ENCODE data around the gene PRR5L.

DNA sequence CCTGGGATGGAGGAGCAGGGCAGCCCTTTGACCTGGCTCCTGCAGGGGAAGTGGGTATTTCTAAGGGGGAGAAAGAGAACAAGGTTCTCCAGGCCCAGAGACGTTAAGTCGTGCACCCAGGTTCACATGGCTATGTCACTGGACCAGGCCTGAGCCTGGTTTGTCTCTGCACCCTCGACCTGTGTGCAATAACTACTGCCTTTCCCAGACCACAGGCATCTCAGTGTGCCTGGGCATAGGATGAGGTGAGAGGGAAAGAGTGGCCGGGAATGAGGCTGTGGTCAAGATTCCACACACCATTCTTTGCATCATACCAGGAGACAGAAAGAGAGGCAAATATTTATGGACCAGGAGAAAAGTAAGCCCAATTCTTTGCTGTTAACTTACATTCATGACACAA is 66.8 kb downstream of the PRR5L start:
- TF ChIP-seq CTCF (IDR thresholded peaks at IDR 0.05) = no peak
- TF ChIP-seq ZFX (IDR thresholded peaks at IDR 0.05; ENCODE audit: borderline replicate concordance) = no peak

Data from 22Rv1 (cell line).